GM21737 (cell line): ENCODE data around the gene COMMD10.

Experiments
- ATAC-seq: cut with Tn5 transposase; IDR thresholded peaks from one replicate; pipeline ENCODE4 v1.9.1; 2021; ENCODE audit warnings: mild to moderate bottlenecking, moderate library complexity; ENCODE audit not compliant: unreplicated experiment

COMMD10 gene

GRCh38 chr5:116209166-116209565 is 124.3 kb downstream of the COMMD10 start:
- no peak for ATAC-seq

- ATAC-seq: no peak
These were observed 127.4 kb downstream of the COMMD10 start for GRCh38 chr5:116212225-116212624.

GRCh38 chr5:116216246-116216645 is 131.4 kb downstream of the COMMD10 start:
- no peak for ATAC-seq

- ATAC-seq: no peak
These were observed 140.6 kb downstream of the COMMD10 start for GRCh38 chr5:116225281-116225922.

- no peak for ATAC-seq
These were observed 144.4 kb downstream of the COMMD10 start for GRCh38 chr5:116229131-116229689.

- ATAC-seq: no peak
These were observed 146.5 kb downstream of the COMMD10 start for GRCh38 chr5:116231288-116231687.

GRCh38 chr5:116234681-116235080 is 149.9 kb downstream of the COMMD10 start:
- ATAC-seq: no peak

- ATAC-seq: no peak
These were observed 153.2 kb downstream of the COMMD10 start for GRCh38 chr5:116237917-116238500.

- ATAC-seq: no peak
These were observed 157.5 kb downstream of the COMMD10 start for GRCh38 chr5:116242343-116242742.

GRCh38 chr5:116248432-116248831 is 163.6 kb downstream of the COMMD10 start:
- ATAC-seq: no peak

GRCh38 chr5:116249648-116250047 is 164.8 kb downstream of the COMMD10 start:
- ATAC-seq: no peak

- no peak for ATAC-seq
These were observed 171.9 kb downstream of the COMMD10 start for GRCh38 chr5:116256717-116257116.

GRCh38 chr5:116265471-116265870 is 180.6 kb downstream of the COMMD10 start:
- no peak for ATAC-seq

GRCh38 chr5:116271446-116272025 is 186.7 kb downstream of the COMMD10 start:
- no peak for ATAC-seq

- no peak for ATAC-seq
These were observed 187.6 kb downstream of the COMMD10 start for GRCh38 chr5:116272281-116272941.

- peak; percentile 96 for ATAC-seq
These were observed 188.8 kb downstream of the COMMD10 start for GRCh38 chr5:116273448-116274242.

- no peak for ATAC-seq
These were observed 189.4 kb downstream of the COMMD10 start for GRCh38 chr5:116274251-116274650.

- ATAC-seq: no peak
These were observed 190.5 kb downstream of the COMMD10 start for GRCh38 chr5:116275282-116275681.

- ATAC-seq: no peak
These were observed 192.1 kb downstream of the COMMD10 start for GRCh38 chr5:116276952-116277351.

- ATAC-seq: no peak
These were observed 195.5 kb downstream of the COMMD10 start for GRCh38 chr5:116280149-116280803.
